ENCODE data around the gene TMEM178B.

GRCh38 chr7:141268614-141269013 is 194.8 kb downstream of the TMEM178B start:
- TF ChIP-seq POLR2AphosphoS5 (IDR thresholded peaks at IDR 0.05; ENCODE audit: low read depth, low read length), result no peak
- TF ChIP-seq SIN3A (IDR thresholded peaks at IDR 0.05; ENCODE audit: borderline replicate concordance, insufficient read depth, low read length), result no peak

Measured in PFSK-1 (cell line).